GM12878 (cell line): Measurements from ENCODE around the gene FLVCR1. TPM values are rescaled to one million over a fixed set of nuclear protein-coding genes. Genes with fewer than 3 reads are reported as not detected.
A peak's percentile ranks its signal among the peaks of the same experiment; 100 is the strongest.

Experiments used
- BHLHE40 ChIP-seq, 2 experiments: fragments of 450-650 bp in 1 of 2; IDR thresholded peaks; 2 replicates each; pipeline ENCODE4 v1.6.1; 2011 to 2017; ENCODE audit warnings: low read depth in 2 of 2, borderline replicate concordance in 1 of 2, improper control_type of control experiment in 1 of 2, low read length in 1 of 2, mild to moderate bottlenecking in 1 of 2
- CHD2 ChIP-seq: IDR thresholded peaks from 2 replicates; pipeline ENCODE4 v1.6.1; 2011; ENCODE audit warnings: low read depth, low read length, improper control_type of control experiment, borderline replicate concordance
- CREM ChIP-seq: IDR thresholded peaks from 2 replicates; pipeline ENCODE4 v1.6.1; 2014; ENCODE audit warnings: antibody characterized with exemption, low read depth
- E2F4 ChIP-seq: IDR thresholded peaks from 2 replicates; pipeline ENCODE4 v1.6.1; 2012; ENCODE audit warnings: low read depth, low read length, improper control_type of control experiment
- EED ChIP-seq: sonication (generic); IDR thresholded peaks from 2 replicates; pipeline ENCODE4 v1.6.1; 2016; ENCODE audit warnings: antibody characterized with exemption, low read depth
- EGR1 ChIP-seq, 2 experiments: IDR thresholded peaks; 1 replicate in 1 of 2; 2 replicates in 1 of 2; pipeline ENCODE4 v1.6.1; 2011 to 2012; ENCODE audit warnings: low read depth in 2 of 2, low read length in 2 of 2, borderline replicate concordance in 1 of 2, mild to moderate bottlenecking in 1 of 2, moderate library complexity in 1 of 2
- EP300 ChIP-seq, 2 experiments: fragments of 150-350 bp in 1 of 2; IDR thresholded peaks; 2 replicates each; pipeline ENCODE4 v1.6.1; 2011 to 2012; ENCODE audit warnings: low read depth in 2 of 2, low read length in 2 of 2, borderline replicate concordance in 1 of 2, improper control_type of control experiment in 1 of 2, inconsistent platforms in 1 of 2; ENCODE audit not compliant: control insufficient read depth in 1 of 2
- HCFC1 ChIP-seq: fragments of 150-350 bp; IDR thresholded peaks from 2 replicates; pipeline ENCODE4 v1.6.1; 2014; ENCODE audit warnings: low read length
- NFYA ChIP-seq: IDR thresholded peaks from 2 replicates; pipeline ENCODE4 v1.6.1; 2011; ENCODE audit warnings: low read depth, mild to moderate bottlenecking, low read length, improper control_type of control experiment, borderline replicate concordance
- PML ChIP-seq: IDR thresholded peaks from 2 replicates; pipeline ENCODE4 v1.6.1; 2012; ENCODE audit warnings: low read length, inconsistent platforms
- POU2F2 ChIP-seq: IDR thresholded peaks from 3 replicates; pipeline ENCODE4 v1.6.1; 2011; ENCODE audit warnings: low read depth, mild to moderate bottlenecking, low read length, borderline replicate concordance
- RCOR1 ChIP-seq: conservative IDR thresholded peaks from 2 replicates; pipeline ENCODE4 v1.6.1; 2012; ENCODE audit warnings: low read depth, low read length, improper control_type of control experiment
- RUNX3 ChIP-seq: IDR thresholded peaks from 2 replicates; pipeline ENCODE4 v1.6.1; 2012; ENCODE audit warnings: low read length, inconsistent platforms
- SP1 ChIP-seq: IDR thresholded peaks from one replicate; pipeline ENCODE4 v1.6.1; 2011; ENCODE audit warnings: low read depth, low read length
- USF2 ChIP-seq: IDR thresholded peaks from 2 replicates; pipeline ENCODE4 v1.6.1; 2011; ENCODE audit warnings: low read depth, low read length, improper control_type of control experiment, borderline replicate concordance
- polyA plus RNA-seq, 11 experiments: library from polyadenylated mRNA; depleted of rRNA in 4 of 11; unstranded in 6 of 11; stranded (reverse) in 5 of 11; fragments of >200 nt; fragmentation: Nextera tagmentation in 4 of 11; fragmentation: Illumina TruSeq in 1 of 11; extraction: Ambion mirVana in 4 of 11; extraction: Trizol in 1 of 11; gene quantifications; 1 replicate in 1 of 11; 2 replicates in 10 of 11; pipeline versions ENCODE4 v1.2.1 to v1.2.3, GENCODE V29; 2011 to 2016; ENCODE audit warnings: inconsistent platforms in 2 of 11, missing spikeins in 2 of 11, low read depth in 1 of 11
- total RNA-seq, 4 experiments: library from RNA; depleted of rRNA in 3 of 4; stranded (reverse); fragments of >200 nt in 3 of 4; fragmentation: Illumina TruSeq in 1 of 4; extraction: Trizol in 1 of 4; gene quantifications; 2 replicates each; pipeline versions ENCODE4 v1.2.1 to v1.2.3, GENCODE V29; 2013 to 2021
- TF ChIP-seq, protein P1 (sequence below): fragments of 450-650 bp; formaldehyde crosslinking; IDR thresholded peaks from 2 replicates; pipeline ENCODE4 v1.4.0; 2020; ENCODE audit warnings: mild to moderate bottlenecking, moderate library complexity
- TF ChIP-seq, protein P2 (sequence below): fragments of 450-650 bp; IDR thresholded peaks from 2 replicates; pipeline ENCODE4 v1.6.1; 2017; ENCODE audit warnings: borderline replicate concordance
- TF ChIP-seq, protein P3 (sequence below): fragments of 450-650 bp; IDR thresholded peaks from 2 replicates; pipeline ENCODE4 v1.6.1; 2016; ENCODE audit warnings: mild to moderate bottlenecking

The FLVCR1 gene
- total and polyA plus RNA-seq, 10 of the 15 experiments (the other 5 are each of a cell fraction or from before 2014, with no cell fraction given) = 7.1 to 25.2 (median 17.6) TPM

DNA sequence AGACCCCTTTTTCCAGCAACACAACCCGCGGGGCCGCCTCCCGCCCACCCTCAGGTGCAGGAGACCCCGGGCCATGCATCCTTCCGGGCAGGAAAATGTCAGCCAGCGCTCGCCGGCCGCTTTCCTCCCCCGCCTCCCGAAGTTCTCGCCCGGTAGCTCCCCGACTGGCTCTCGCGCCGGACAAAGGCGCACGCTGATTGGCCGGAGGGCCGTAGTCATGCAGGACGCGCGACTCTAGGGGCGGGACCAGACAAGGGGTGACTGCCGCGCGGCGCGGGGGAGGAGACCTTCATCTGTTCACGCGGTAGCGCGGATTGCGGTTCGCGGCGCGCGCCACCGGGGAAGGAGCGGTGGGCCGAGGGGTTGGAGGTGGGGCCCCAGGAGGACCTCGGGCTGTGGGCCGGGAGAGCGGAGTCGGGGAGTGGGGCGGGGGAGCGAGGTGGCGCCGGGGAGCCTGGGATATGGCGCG is at the start of gene FLVCR1 (continued):
- TF ChIP-seq E2F4 = peak; percentile 41; the same call in 1 of the 2 replicates
- TF ChIP-seq POU2F2 = 0 out of 3 replicates have a peak, but pooled peaks have one; percentile 44
- peak; percentile 17 to 72; a peak in 2 of 4 replicates for TF ChIP-seq BHLHE40 (IDR thresholded peaks at IDR 0.05; ENCODE audit: borderline replicate concordance in 1 of 2, low read depth in 2 of 2, low read length in 1 of 2)
- TF ChIP-seq SP1 = no peak
- peak; percentile 78 for TF ChIP-seq CREM
- TF ChIP-seq, protein P1, sequence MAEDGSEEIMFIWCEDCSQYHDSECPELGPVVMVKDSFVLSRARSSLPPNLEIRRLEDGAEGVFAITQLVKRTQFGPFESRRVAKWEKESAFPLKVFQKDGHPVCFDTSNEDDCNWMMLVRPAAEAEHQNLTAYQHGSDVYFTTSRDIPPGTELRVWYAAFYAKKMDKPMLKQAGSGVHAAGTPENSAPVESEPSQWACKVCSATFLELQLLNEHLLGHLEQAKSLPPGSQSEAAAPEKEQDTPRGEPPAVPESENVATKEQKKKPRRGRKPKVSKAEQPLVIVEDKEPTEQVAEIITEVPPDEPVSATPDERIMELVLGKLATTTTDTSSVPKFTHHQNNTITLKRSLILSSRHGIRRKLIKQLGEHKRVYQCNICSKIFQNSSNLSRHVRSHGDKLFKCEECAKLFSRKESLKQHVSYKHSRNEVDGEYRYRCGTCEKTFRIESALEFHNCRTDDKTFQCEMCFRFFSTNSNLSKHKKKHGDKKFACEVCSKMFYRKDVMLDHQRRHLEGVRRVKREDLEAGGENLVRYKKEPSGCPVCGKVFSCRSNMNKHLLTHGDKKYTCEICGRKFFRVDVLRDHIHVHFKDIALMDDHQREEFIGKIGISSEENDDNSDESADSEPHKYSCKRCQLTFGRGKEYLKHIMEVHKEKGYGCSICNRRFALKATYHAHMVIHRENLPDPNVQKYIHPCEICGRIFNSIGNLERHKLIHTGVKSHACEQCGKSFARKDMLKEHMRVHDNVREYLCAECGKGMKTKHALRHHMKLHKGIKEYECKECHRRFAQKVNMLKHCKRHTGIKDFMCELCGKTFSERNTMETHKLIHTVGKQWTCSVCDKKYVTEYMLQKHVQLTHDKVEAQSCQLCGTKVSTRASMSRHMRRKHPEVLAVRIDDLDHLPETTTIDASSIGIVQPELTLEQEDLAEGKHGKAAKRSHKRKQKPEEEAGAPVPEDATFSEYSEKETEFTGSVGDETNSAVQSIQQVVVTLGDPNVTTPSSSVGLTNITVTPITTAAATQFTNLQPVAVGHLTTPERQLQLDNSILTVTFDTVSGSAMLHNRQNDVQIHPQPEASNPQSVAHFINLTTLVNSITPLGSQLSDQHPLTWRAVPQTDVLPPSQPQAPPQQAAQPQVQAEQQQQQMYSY = no peak
- peak; percentile 36; the same call in 1 of the 2 replicates for TF ChIP-seq EED
- TF ChIP-seq CHD2 = peak; percentile 89
- no peak for TF ChIP-seq USF2
- 0 out of 2 replicates have a peak, but pooled peaks have one; percentile 13 for TF ChIP-seq PML
- TF ChIP-seq RCOR1 = peak; percentile 53; the same call in 1 of the 2 replicates
- no peak for TF ChIP-seq NFYA
- TF ChIP-seq, protein P2, sequence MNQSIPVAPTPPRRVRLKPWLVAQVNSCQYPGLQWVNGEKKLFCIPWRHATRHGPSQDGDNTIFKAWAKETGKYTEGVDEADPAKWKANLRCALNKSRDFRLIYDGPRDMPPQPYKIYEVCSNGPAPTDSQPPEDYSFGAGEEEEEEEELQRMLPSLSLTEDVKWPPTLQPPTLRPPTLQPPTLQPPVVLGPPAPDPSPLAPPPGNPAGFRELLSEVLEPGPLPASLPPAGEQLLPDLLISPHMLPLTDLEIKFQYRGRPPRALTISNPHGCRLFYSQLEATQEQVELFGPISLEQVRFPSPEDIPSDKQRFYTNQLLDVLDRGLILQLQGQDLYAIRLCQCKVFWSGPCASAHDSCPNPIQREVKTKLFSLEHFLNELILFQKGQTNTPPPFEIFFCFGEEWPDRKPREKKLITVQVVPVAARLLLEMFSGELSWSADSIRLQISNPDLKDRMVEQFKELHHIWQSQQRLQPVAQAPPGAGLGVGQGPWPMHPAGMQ = no peak; the same call in 1 of the 2 replicates
- TF ChIP-seq HCFC1 = peak; percentile 12; the same call in 1 of the 2 replicates
- TF ChIP-seq EP300 (IDR thresholded peaks at IDR 0.05; ENCODE audit: borderline replicate concordance in 1 of 2, control insufficient read depth in 1 of 2, low read depth in 2 of 2, low read length in 2 of 2) = no peak
- peak; percentile 82 for TF ChIP-seq RUNX3
- TF ChIP-seq, protein P3, sequence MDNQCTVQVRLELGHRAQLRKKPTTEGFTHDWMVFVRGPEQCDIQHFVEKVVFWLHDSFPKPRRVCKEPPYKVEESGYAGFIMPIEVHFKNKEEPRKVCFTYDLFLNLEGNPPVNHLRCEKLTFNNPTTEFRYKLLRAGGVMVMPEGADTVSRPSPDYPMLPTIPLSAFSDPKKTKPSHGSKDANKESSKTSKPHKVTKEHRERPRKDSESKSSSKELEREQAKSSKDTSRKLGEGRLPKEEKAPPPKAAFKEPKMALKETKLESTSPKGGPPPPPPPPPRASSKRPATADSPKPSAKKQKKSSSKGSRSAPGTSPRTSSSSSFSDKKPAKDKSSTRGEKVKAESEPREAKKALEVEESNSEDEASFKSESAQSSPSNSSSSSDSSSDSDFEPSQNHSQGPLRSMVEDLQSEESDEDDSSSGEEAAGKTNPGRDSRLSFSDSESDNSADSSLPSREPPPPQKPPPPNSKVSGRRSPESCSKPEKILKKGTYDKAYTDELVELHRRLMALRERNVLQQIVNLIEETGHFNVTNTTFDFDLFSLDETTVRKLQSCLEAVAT = peak; percentile 23; the same call in 1 of the 2 replicates
- peak in 1 of 2 experiments; percentile 45; a peak in 1 of 3 replicates for TF ChIP-seq EGR1 (IDR thresholded peaks at IDR 0.05; ENCODE audit: borderline replicate concordance in 1 of 2, low read depth in 2 of 2, low read length in 2 of 2)
